Renal cortex interstitium (tissue), 11 donors: ENCODE data around the gene EGLN1. TPM values are rescaled to one million over a fixed set of nuclear protein-coding genes. Genes with fewer than 3 reads are reported as not detected.

ENCODE experiments used
- DNase-seq, 11 donors: peaks; one replicate each; pipeline ENCODE4 v3.0.0-alpha.2; 2013; ENCODE audit warnings: low read depth in 9 of 11, low spot score in 4 of 11; ENCODE audit errors: extremely low read depth in 1 of 11
- polyA plus RNA-seq, 3 donors: library from polyadenylated mRNA; unstranded; fragments of 120-200 nt; gene quantifications; one replicate each; pipeline ENCODE4 v1.2.1, GENCODE V29; 2013; ENCODE audit not compliant: insufficient read length in 3 of 3

Gene EGLN1
- polyA plus RNA-seq, 3 donors = 43.7 to 48.1 (median 46.1) TPM

GRCh38 chr1:231318015-231318355 lies 104.1 kb downstream of the EGLN1 start:
- DNase-seq = no peak

DNA sequence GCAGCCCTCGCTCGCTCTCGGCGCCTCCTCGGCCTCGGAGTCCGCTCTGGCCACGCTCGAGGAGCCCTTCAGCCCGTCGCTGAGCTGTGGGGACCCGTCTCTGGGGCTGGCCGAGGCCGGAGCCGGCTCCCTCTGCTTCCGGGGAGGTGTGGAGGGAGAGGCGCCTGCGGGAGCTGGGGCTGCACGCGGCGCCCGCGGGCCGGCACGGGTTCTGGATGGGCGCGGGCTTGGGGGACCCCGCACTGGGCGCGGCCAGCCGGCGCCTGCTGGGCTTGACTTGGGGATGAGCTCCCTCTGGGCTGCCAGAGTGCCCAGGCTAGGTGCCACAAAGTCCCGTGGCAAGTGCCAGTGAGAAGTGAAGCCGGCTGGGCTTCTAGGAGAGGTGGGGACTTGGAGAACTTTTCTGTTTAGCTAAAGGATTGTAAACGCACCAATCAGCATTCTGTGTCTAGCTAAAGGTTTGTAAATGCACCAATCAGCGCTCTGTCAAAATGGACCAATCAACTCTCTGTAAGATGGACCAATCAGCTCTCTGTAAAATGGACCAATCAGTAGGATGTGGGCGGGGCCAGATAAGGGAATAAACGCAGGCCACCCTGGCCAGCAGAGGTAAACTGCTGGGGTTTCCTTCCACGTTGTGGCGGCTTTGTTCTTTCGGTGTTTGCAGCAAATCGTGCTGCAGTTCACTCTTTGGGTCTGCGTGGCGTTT lies 104.6 kb downstream of the EGLN1 start:
- DNase-seq = no peak

- DNase-seq = no peak
Observed at GRCh38 chr1:231315887-231316286, 106.2 kb downstream of the EGLN1 start.

Other genes with a start within 250 kb of the EGLN1 start
- gene GNPAT, start 181.1 kb downstream of the EGLN1 start, polyA plus RNA-seq = 10 to 100 TPM; 62.2 to 72.2 (median 71.2) TPM
- 10 to 100 TPM; 11.2 to 12.3 (median 12.0) TPM for gene EXOC8, start 84.4 kb downstream of the EGLN1 start, polyA plus RNA-seq
- 10 to 100 TPM; 12.7 to 15.6 (median 12.7) TPM for gene SPRTN, start 84.0 kb downstream of the EGLN1 start, polyA plus RNA-seq
- gene TSNAX, start 106.4 kb upstream of the EGLN1 start, polyA plus RNA-seq = 10 to 100 TPM; 54.3 to 71.0 (median 59.2) TPM
- 1 to 10 TPM; 5.2 to 5.9 (median 5.8) TPM for gene DISC1, start 204.5 kb upstream of the EGLN1 start, polyA plus RNA-seq